SK-N-SH treated with all-trans-retinoic acid at 6 μM for 48 hours (cell line): ENCODE measurements around the gene MSL3.

Source experiments
- ATAC-seq: fragments of 200-7000 bp; cut with Tn5 transposase; 3 replicates; pipeline ENCODE4 v1.9.1; 2020; ENCODE audit warnings: mild to moderate bottlenecking, moderate library complexity
- ARNTL ChIP-seq: fragments of 450-650 bp; formaldehyde crosslinking; IDR thresholded peaks from 2 replicates; pipeline ENCODE4 v1.5.0; 2020; ENCODE audit warnings: low read depth, mild to moderate bottlenecking, moderate library complexity, borderline replicate concordance
- BACH2 ChIP-seq: fragments of 250-450 bp; sonication (Bioruptor Pico); IDR thresholded peaks from 2 replicates; pipeline ENCODE4 v1.9.0; 2021; ENCODE audit warnings: mild to moderate bottlenecking, borderline replicate concordance
- CSDC2 ChIP-seq: fragments of 250-450 bp; sonication (Bioruptor Pico); IDR thresholded peaks from 2 replicates; pipeline ENCODE4 v1.5.0; 2020; ENCODE audit warnings: mild to moderate bottlenecking, moderate library complexity
- ESRRG ChIP-seq: fragments of 250-450 bp; sonication (Bioruptor Pico); IDR thresholded peaks from 2 replicates; pipeline ENCODE4 v1.6.1; 2021; ENCODE audit warnings: mild to moderate bottlenecking
- GLIS3 ChIP-seq: fragments of 250-450 bp; sonication (Bioruptor Pico); IDR thresholded peaks from 2 replicates; pipeline ENCODE4 v1.5.0; 2020; ENCODE audit warnings: mild to moderate bottlenecking, moderate library complexity
- ISL1 ChIP-seq: fragments of 250-450 bp; sonication (Bioruptor Pico); IDR thresholded peaks from 2 replicates; pipeline ENCODE4 v2.1.2; 2022; ENCODE audit warnings: mild to moderate bottlenecking, moderate library complexity
- PPARA ChIP-seq: fragments of 250-450 bp; sonication (Bioruptor Pico); IDR thresholded peaks from 2 replicates; pipeline ENCODE4 v1.5.0; 2020; ENCODE audit warnings: mild to moderate bottlenecking, borderline replicate concordance
- RARB ChIP-seq: fragments of 250-450 bp; sonication (Bioruptor Pico); IDR thresholded peaks from 2 replicates; pipeline ENCODE4 v1.8.0; 2021; ENCODE audit warnings: mild to moderate bottlenecking, moderate library complexity
- SNAI2 ChIP-seq: fragments of 250-450 bp; sonication (Bioruptor Pico); IDR thresholded peaks from 2 replicates; pipeline ENCODE4 v1.5.0; 2020; ENCODE audit warnings: mild to moderate bottlenecking, moderate library complexity
- TCF4 ChIP-seq: fragments of 250-450 bp; sonication (Bioruptor Pico); IDR thresholded peaks from 2 replicates; pipeline ENCODE4 v1.8.0; 2021; ENCODE audit warnings: mild to moderate bottlenecking, moderate library complexity, borderline replicate concordance
- TOX ChIP-seq: fragments of 250-450 bp; sonication (Bioruptor Pico); IDR thresholded peaks from 2 replicates; pipeline ENCODE4 v1.8.0; 2021; ENCODE audit warnings: mild to moderate bottlenecking, moderate library complexity, borderline replicate concordance
- ZC3H10 ChIP-seq: fragments of 250-450 bp; sonication (Bioruptor Pico); IDR thresholded peaks from 2 replicates; pipeline ENCODE4 v1.5.1; 2021; ENCODE audit warnings: mild to moderate bottlenecking, moderate library complexity
- ZFP3 ChIP-seq: fragments of 250-450 bp; sonication (Bioruptor Pico); IDR thresholded peaks from 2 replicates; pipeline ENCODE4 v1.5.0; 2020; ENCODE audit warnings: mild to moderate bottlenecking, moderate library complexity
- ZFP30 ChIP-seq: fragments of 450-650 bp; formaldehyde crosslinking; IDR thresholded peaks from 2 replicates; pipeline ENCODE4 v1.5.0; 2022; ENCODE audit warnings: mild to moderate bottlenecking, moderate library complexity
- ZNF565 ChIP-seq: fragments of 450-650 bp; formaldehyde crosslinking; conservative IDR thresholded peaks from 2 replicates; pipeline ENCODE4 v1.5.0; 2020; ENCODE audit warnings: low read depth, mild to moderate bottlenecking, moderate library complexity
- ZNF70 ChIP-seq: fragments of 450-650 bp; formaldehyde crosslinking; IDR thresholded peaks from 2 replicates; pipeline ENCODE4 v1.5.0; 2020; ENCODE audit warnings: mild to moderate bottlenecking, moderate library complexity
- ZNF8 ChIP-seq: fragments of 450-650 bp; formaldehyde crosslinking; IDR thresholded peaks from 2 replicates; pipeline ENCODE4 v1.5.0; 2020; ENCODE audit warnings: mild to moderate bottlenecking, moderate library complexity
- TF ChIP-seq, protein P1 (sequence below): fragments of 250-450 bp; sonication (Bioruptor Pico); IDR thresholded peaks from 2 replicates; pipeline ENCODE4 v1.5.0; 2020; ENCODE audit warnings: mild to moderate bottlenecking, moderate library complexity
- TF ChIP-seq, protein P2 (sequence below): fragments of 250-450 bp; sonication (Bioruptor Pico); IDR thresholded peaks from 2 replicates; pipeline ENCODE4 v1.5.1; 2020; ENCODE audit warnings: low read depth, mild to moderate bottlenecking, moderate library complexity
- TF ChIP-seq, protein P3 (sequence below): fragments of 250-450 bp; sonication (Bioruptor Pico); IDR thresholded peaks from 2 replicates; pipeline ENCODE4 v1.8.0; 2020; ENCODE audit warnings: mild to moderate bottlenecking, moderate library complexity, borderline replicate concordance
- TF ChIP-seq, protein P4 (sequence below): fragments of 250-450 bp; sonication (Bioruptor Pico); IDR thresholded peaks from 2 replicates; pipeline ENCODE4 v1.5.1; 2021; ENCODE audit warnings: mild to moderate bottlenecking, moderate library complexity

The MSL3 gene

DNA sequence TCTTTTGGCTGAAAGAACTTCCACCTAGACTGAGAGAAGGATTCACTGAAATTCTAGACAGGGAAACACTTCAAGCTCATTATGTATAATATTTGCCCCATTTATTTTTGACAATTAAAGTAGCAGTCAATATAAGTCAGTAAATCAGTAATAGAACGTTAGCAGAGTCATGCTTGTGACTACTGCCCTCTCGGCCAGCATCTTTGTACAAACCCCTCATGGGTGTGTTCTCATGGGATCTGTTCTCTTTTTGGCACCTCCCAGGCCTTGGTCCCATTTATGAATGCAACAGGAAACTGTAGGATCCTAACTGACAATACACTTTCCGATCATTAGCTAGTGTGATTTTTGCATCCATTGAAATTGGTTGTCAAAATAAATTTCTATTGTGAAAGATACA, 2.9 kb downstream of the MSL3 start (continued):
- TF ChIP-seq, protein P1, sequence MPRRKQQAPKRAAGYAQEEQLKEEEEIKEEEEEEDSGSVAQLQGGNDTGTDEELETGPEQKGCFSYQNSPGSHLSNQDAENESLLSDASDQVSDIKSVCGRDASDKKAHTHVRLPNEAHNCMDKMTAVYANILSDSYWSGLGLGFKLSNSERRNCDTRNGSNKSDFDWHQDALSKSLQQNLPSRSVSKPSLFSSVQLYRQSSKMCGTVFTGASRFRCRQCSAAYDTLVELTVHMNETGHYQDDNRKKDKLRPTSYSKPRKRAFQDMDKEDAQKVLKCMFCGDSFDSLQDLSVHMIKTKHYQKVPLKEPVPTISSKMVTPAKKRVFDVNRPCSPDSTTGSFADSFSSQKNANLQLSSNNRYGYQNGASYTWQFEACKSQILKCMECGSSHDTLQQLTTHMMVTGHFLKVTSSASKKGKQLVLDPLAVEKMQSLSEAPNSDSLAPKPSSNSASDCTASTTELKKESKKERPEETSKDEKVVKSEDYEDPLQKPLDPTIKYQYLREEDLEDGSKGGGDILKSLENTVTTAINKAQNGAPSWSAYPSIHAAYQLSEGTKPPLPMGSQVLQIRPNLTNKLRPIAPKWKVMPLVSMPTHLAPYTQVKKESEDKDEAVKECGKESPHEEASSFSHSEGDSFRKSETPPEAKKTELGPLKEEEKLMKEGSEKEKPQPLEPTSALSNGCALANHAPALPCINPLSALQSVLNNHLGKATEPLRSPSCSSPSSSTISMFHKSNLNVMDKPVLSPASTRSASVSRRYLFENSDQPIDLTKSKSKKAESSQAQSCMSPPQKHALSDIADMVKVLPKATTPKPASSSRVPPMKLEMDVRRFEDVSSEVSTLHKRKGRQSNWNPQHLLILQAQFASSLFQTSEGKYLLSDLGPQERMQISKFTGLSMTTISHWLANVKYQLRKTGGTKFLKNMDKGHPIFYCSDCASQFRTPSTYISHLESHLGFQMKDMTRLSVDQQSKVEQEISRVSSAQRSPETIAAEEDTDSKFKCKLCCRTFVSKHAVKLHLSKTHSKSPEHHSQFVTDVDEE (CRISPR knock-in tag), result no peak

DNA sequence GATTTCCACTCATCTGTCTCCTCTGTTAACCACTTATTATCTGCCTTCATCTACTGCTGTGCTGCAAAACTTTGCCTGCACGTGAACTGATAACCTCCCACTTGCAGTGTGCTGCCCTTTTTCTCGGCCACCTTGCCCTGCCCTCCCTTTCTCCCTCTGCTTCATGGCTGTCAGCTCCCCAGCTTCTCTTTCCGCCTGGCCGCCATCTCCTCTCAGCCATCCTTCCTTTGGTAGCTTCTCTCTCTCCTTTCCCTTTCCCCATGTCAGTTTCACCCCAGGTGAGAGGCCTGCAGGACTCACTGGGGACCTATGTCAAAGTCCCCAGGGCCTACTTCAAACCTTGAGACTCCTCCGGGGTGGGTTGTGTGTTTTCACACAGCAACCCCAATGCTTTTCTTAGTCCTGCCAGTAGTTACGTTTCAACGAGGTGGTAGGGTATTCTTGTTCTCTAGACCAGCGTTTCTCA, 6.6 kb downstream of the MSL3 start:
- TF ChIP-seq ZC3H10 (CRISPR knock-in tag) (no peak), TOX (CRISPR knock-in tag) (no peak), GLIS3 (no peak), ZNF8 (CRISPR knock-in tag) (no peak), BACH2 (CRISPR knock-in tag) (no peak), RARB (no peak), CSDC2 (no peak), ESRRG (CRISPR knock-in tag) (no peak), ARNTL (CRISPR knock-in tag) (no peak)
- TF ChIP-seq, protein P2, sequence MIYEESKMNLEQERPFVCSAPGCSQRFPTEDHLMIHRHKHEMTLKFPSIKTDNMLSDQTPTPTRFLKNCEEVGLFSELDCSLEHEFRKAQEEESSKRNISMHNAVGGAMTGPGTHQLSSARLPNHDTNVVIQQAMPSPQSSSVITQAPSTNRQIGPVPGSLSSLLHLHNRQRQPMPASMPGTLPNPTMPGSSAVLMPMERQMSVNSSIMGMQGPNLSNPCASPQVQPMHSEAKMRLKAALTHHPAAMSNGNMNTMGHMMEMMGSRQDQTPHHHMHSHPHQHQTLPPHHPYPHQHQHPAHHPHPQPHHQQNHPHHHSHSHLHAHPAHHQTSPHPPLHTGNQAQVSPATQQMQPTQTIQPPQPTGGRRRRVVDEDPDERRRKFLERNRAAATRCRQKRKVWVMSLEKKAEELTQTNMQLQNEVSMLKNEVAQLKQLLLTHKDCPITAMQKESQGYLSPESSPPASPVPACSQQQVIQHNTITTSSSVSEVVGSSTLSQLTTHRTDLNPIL, result no peak
- TF ChIP-seq, protein P3, sequence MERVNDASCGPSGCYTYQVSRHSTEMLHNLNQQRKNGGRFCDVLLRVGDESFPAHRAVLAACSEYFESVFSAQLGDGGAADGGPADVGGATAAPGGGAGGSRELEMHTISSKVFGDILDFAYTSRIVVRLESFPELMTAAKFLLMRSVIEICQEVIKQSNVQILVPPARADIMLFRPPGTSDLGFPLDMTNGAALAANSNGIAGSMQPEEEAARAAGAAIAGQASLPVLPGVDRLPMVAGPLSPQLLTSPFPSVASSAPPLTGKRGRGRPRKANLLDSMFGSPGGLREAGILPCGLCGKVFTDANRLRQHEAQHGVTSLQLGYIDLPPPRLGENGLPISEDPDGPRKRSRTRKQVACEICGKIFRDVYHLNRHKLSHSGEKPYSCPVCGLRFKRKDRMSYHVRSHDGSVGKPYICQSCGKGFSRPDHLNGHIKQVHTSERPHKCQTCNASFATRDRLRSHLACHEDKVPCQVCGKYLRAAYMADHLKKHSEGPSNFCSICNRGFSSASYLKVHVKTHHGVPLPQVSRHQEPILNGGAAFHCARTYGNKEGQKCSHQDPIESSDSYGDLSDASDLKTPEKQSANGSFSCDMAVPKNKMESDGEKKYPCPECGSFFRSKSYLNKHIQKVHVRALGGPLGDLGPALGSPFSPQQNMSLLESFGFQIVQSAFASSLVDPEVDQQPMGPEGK (CRISPR knock-in tag), result no peak
- TF ChIP-seq, protein P1 (CRISPR knock-in tag), result no peak
- ATAC-seq, result no peak

DNA sequence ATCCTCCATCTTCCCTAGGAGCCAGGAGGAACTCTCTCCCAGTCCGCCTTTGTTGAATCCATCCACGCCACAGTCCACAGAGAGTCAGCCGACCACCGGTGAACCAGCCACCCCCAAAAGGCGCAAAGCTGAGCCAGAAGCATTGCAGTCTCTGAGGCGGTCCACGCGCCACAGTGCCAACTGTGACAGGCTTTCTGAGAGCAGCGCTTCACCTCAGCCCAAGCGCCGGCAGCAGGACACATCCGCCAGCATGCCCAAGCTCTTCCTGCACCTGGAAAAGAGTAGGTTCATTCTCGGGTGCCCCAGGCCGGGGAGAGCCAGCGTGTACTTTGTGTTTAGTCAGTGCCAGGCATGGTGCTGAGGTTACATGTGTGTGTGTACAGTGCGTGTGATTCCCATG, 7.4 kb downstream of the MSL3 start:
- ATAC-seq, result no peak
- TF ChIP-seq, protein P3 (CRISPR knock-in tag), result no peak
- TF ChIP-seq, all 23 proteins: peak for 0

DNA sequence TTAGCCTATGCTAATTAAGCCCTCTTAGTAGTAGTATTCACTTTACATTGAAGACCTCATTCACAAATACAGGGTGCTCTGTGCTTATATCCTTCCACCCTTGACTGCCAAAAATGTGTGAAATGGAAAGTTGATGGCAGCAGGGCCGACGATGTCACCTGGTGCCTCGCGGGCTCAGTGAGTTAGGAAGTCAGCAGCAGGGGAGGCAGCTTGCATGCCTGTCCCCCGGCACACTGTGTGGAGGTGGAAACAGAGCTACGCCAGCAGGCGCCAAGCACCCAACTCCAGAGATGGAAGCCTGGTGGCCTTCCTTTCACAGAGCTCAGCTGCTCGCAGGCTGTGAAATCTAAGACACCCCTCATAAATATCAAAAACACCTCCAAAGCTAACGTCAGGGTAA, 8.4 kb downstream of the MSL3 start:
- ATAC-seq, result no peak
- TF ChIP-seq, protein P1 (CRISPR knock-in tag), result no peak
- TF ChIP-seq ZNF8 (CRISPR knock-in tag), result no peak
- TF ChIP-seq ZFP30 (CRISPR knock-in tag), result no peak
- TF ChIP-seq ISL1, result no peak
- no peak for TF ChIP-seq TCF4 (CRISPR knock-in tag)
- no peak for TF ChIP-seq ZNF565 (CRISPR knock-in tag)
- TF ChIP-seq BACH2 (CRISPR knock-in tag), result no peak
- no peak for TF ChIP-seq GLIS3
- TF ChIP-seq ZNF70 (CRISPR knock-in tag), result no peak
- TF ChIP-seq, protein P4, sequence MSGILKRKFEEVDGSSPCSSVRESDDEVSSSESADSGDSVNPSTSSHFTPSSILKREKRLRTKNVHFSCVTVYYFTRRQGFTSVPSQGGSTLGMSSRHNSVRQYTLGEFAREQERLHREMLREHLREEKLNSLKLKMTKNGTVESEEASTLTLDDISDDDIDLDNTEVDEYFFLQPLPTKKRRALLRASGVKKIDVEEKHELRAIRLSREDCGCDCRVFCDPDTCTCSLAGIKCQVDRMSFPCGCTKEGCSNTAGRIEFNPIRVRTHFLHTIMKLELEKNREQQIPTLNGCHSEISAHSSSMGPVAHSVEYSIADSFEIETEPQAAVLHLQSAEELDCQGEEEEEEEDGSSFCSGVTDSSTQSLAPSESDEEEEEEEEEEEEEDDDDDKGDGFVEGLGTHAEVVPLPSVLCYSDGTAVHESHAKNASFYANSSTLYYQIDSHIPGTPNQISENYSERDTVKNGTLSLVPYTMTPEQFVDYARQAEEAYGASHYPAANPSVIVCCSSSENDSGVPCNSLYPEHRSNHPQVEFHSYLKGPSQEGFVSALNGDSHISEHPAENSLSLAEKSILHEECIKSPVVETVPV (CRISPR knock-in tag), result no peak
- TF ChIP-seq ARNTL (CRISPR knock-in tag), result no peak
- no peak for TF ChIP-seq CSDC2
- TF ChIP-seq SNAI2, result no peak
- TF ChIP-seq TOX (CRISPR knock-in tag), result no peak
- TF ChIP-seq ZFP3 (CRISPR knock-in tag), result no peak
- TF ChIP-seq ZC3H10 (CRISPR knock-in tag), result no peak
- no peak for TF ChIP-seq PPARA (CRISPR knock-in tag)
